Keratinocyte (primary cell): ENCODE data around the gene NCOA3. TPM values are rescaled to one million over a fixed set of nuclear protein-coding genes. Genes with fewer than 3 reads are reported as not detected.

Source experiments
- DNase-seq: peaks from one replicate; pipeline ENCODE4 v3.0.0-alpha.2; 2011; ENCODE audit warnings: low read depth, missing footprints, low spot score
- FAIRE-seq: peaks from 2 replicates; lab custom pipeline; 2011; peaks lifted over from hg19 to GRCh38; lab: Jason Lieb, UNC
- H2AFZ ChIP-seq: 2 replicates; pipeline ENCODE4 v1.6.0; 2012; ENCODE audit warnings: low read length, control low read depth, inconsistent platforms; ENCODE audit not compliant: control insufficient read depth
- H3K27ac ChIP-seq: 2 replicates; pipeline ENCODE4 v1.5.1; 2011; ENCODE audit warnings: low read length; ENCODE audit not compliant: control insufficient read depth, insufficient read depth
- H3K27me3 ChIP-seq: 3 replicates; pipeline ENCODE4 v1.6.0; 2011; ENCODE audit warnings: low read length; ENCODE audit not compliant: control insufficient read depth, insufficient read depth; ENCODE audit errors: extremely low read depth
- H3K36me3 ChIP-seq, 2 experiments: 2 replicates in 1 of 2; 3 replicates in 1 of 2; pipeline ENCODE4 v1.5.1; 2011; ENCODE audit warnings: low read length in 2 of 2, mild to moderate bottlenecking in 1 of 2; ENCODE audit not compliant: control insufficient read depth in 2 of 2, insufficient read depth in 2 of 2; ENCODE audit errors: extremely low read depth in 1 of 2
- H3K4me1 ChIP-seq: 3 replicates; pipeline ENCODE4 v1.5.1; 2011; ENCODE audit warnings: low read length; ENCODE audit not compliant: control insufficient read depth, insufficient read depth; ENCODE audit errors: extremely low read depth
- H3K4me2 ChIP-seq: 3 replicates; pipeline ENCODE4 v1.6.0; 2011; ENCODE audit warnings: low read depth, low read length; ENCODE audit not compliant: control insufficient read depth, insufficient read depth; ENCODE audit errors: extremely low read depth
- H3K4me3 ChIP-seq, 3 experiments: fragments of 200-600 bp in 1 of 3; sonication (generic) in 1 of 3; 2 replicates in 2 of 3; 3 replicates in 1 of 3; pipeline ENCODE4 v1.5.1; 2011 to 2016; ENCODE audit warnings: low read length in 3 of 3, mild to moderate bottlenecking in 3 of 3, control low read depth in 2 of 3, inconsistent platforms in 1 of 3, low read depth in 1 of 3, mixed read lengths in 1 of 3, mixed run types in 1 of 3, moderate library complexity in 1 of 3; ENCODE audit not compliant: control insufficient read depth in 2 of 3, insufficient read depth in 2 of 3; ENCODE audit errors: extremely low read depth in 1 of 3
- H3K79me2 ChIP-seq: 2 replicates; pipeline ENCODE4 v1.6.0; 2012; ENCODE audit warnings: low read length; ENCODE audit not compliant: control insufficient read depth, insufficient read depth
- H3K9ac ChIP-seq: 3 replicates; pipeline ENCODE4 v1.6.0; 2011; ENCODE audit warnings: low read length; ENCODE audit not compliant: control insufficient read depth, insufficient read depth; ENCODE audit errors: extremely low read depth
- H3K9me1 ChIP-seq: 3 replicates; pipeline ENCODE4 v1.6.0; 2011; ENCODE audit warnings: low read length; ENCODE audit not compliant: control insufficient read depth, insufficient read depth; ENCODE audit errors: extremely low read depth
- H3K9me3 ChIP-seq: 2 replicates; pipeline ENCODE4 v1.5.1; 2012; ENCODE audit warnings: low read depth, low read length; ENCODE audit not compliant: control insufficient read depth
- H4K20me1 ChIP-seq: 3 replicates; pipeline ENCODE4 v1.6.0; 2011; ENCODE audit warnings: low read length; ENCODE audit not compliant: control insufficient read depth, insufficient read depth; ENCODE audit errors: extremely low read depth
- EZH2 ChIP-seq: IDR thresholded peaks from one replicate; pipeline ENCODE4 v1.6.1; 2012; ENCODE audit warnings: inconsistent platforms, mild to moderate bottlenecking, low read length, moderate library complexity
- dilution Hi-C: fragments of 300-500 bp; cut with MboI; formaldehyde crosslinking; loops from one replicate; pipeline ENCODE4 v1.7.0; 2020; ENCODE audit warnings: low sequenced_read_pairs; ENCODE audit not compliant: extremely low pct_ligation_motif_present
- polyA plus RNA-seq, 5 experiments: library from polyadenylated mRNA; depleted of rRNA in 3 of 5; stranded (reverse) in 3 of 5; stranded (forward) in 1 of 5; unstranded in 1 of 5; fragments of >200 nt; gene quantifications; 1 replicate in 1 of 5; 2 replicates in 3 of 5; 3 replicates in 1 of 5; pipeline versions ENCODE4 v1.2.1 to v1.2.3, GENCODE V29; 2011 to 2012; ENCODE audit warnings: missing spikeins in 2 of 5, low read depth in 1 of 5, low replicate concordance in 1 of 5
- TF ChIP-seq, protein P1 (sequence below), 3 experiments: IDR thresholded peaks in 1 of 3; conservative IDR thresholded peaks in 1 of 3; optimal IDR thresholded peaks in 1 of 3; 2 replicates in 2 of 3; 3 replicates in 1 of 3; pipeline versions ENCODE3 to v1.5.1; 2011; ENCODE audit warnings: low read length in 3 of 3, mild to moderate bottlenecking in 3 of 3, moderate library complexity in 2 of 3, control low read depth in 1 of 3, inconsistent platforms in 1 of 3; ENCODE audit not compliant: insufficient read depth in 2 of 3; ENCODE audit errors: extremely low read depth in 1 of 3

NCOA3 gene
- polyA plus RNA-seq, 1 donor (not counting 4 experiments of a cell fraction or from before 2014, with no cell fraction given) = 25.8 TPM

DNA sequence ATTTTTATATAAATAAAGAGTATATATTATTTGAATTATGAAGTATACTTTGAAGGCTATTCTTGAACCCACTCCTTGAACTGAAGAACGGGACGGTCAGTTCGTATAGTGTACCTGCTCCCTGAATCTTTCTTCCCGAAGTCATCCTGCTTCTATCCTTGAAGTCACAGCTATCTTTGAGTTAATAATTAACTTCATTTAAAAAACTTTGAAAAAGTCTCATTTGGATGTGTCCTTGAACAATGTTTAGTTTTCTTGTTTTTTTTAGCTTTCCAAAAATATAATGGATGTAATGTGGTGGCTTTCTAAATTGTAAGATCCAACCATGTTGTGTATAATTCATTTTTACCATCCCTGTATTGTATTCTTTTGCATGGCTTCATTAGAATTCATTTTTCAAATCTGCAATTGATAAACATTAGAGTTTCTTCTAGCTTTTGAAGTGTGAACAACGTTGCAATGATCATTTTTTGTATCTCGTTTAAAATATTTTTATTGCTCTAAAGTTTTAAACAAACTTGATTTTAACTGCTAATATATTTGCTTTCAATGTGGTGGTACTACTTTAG is 94.4 kb downstream of the NCOA3 start:
- dilution Hi-C loops = no loop called here
- FAIRE-seq (no peak), DNase-seq (no peak)
- Histone ChIP-seq H3K9ac (no peak overlapping the region), H2AFZ (no peak overlapping the region), H3K36me3 (peaks cover 0 to 1% of the 10 kb centered on the region in 2 experiments), H3K4me1 (no peaks in the 10 kb centered on the region), H4K20me1 (no peaks in the 10 kb centered on the region), H3K4me3 (no peak overlapping the region), H3K9me1 (no peaks in the 10 kb centered on the region), H3K79me2 (peaks cover 14% of the 10 kb centered on the region), H3K27me3 (no peaks in the 10 kb centered on the region), H3K9me3 (no peaks in the 10 kb centered on the region), H3K4me2 (no peak overlapping the region), H3K27ac (no peak overlapping the region)
- TF ChIP-seq, protein P1, sequence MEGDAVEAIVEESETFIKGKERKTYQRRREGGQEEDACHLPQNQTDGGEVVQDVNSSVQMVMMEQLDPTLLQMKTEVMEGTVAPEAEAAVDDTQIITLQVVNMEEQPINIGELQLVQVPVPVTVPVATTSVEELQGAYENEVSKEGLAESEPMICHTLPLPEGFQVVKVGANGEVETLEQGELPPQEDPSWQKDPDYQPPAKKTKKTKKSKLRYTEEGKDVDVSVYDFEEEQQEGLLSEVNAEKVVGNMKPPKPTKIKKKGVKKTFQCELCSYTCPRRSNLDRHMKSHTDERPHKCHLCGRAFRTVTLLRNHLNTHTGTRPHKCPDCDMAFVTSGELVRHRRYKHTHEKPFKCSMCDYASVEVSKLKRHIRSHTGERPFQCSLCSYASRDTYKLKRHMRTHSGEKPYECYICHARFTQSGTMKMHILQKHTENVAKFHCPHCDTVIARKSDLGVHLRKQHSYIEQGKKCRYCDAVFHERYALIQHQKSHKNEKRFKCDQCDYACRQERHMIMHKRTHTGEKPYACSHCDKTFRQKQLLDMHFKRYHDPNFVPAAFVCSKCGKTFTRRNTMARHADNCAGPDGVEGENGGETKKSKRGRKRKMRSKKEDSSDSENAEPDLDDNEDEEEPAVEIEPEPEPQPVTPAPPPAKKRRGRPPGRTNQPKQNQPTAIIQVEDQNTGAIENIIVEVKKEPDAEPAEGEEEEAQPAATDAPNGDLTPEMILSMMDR (optimal IDR thresholded peaks at IDR 0.05 in 1 of 3, IDR thresholded peaks at IDR 0.05 in 1 of 3, conservative IDR thresholded peaks at IDR 0.05 in 1 of 3; ENCODE audit: extremely low read depth in 1 of 3, insufficient read depth in 2 of 3, low read length in 3 of 3) = no peak
- no peak for TF ChIP-seq EZH2

- DNase-seq (no peak), FAIRE-seq (no peak)
- Histone ChIP-seq H3K27me3 (no peaks in the 10 kb centered on the region), H3K9ac (no peak overlapping the region), H3K4me3 (no peak overlapping the region), H3K36me3 (peaks cover 0 to 1% of the 10 kb centered on the region in 2 experiments), H4K20me1 (no peaks in the 10 kb centered on the region), H3K27ac (no peak overlapping the region), H3K79me2 (peaks cover 14% of the 10 kb centered on the region), H3K4me1 (no peaks in the 10 kb centered on the region), H3K4me2 (no peak overlapping the region), H3K9me3 (no peaks in the 10 kb centered on the region), H3K9me1 (no peaks in the 10 kb centered on the region), H2AFZ (no peak overlapping the region)
- no peak for TF ChIP-seq EZH2
- TF ChIP-seq, protein P1 (optimal IDR thresholded peaks at IDR 0.05 in 1 of 3, IDR thresholded peaks at IDR 0.05 in 1 of 3, conservative IDR thresholded peaks at IDR 0.05 in 1 of 3; ENCODE audit: extremely low read depth in 1 of 3, insufficient read depth in 2 of 3, low read length in 3 of 3) = no peak
- dilution Hi-C loops = no loop called here
These were observed 95.4 kb downstream of the NCOA3 start for GRCh38 chr20:47597090-47597489.
